WERI-Rb-1 (cell line): ENCODE measurements around the gene IMMP2L.

ENCODE experiments used
- DNase-seq: peaks from one replicate; pipeline ENCODE4 v3.0.0-alpha.2; 2020
- H3K27ac ChIP-seq: fragments of 250-450 bp; sonication (Bioruptor Pico); 2 replicates; pipeline ENCODE4 v1.5.1; 2020; ENCODE audit warnings: mild to moderate bottlenecking, moderate library complexity
- H3K27me3 ChIP-seq: fragments of 250-450 bp; sonication (Bioruptor Pico); 2 replicates; pipeline ENCODE4 v1.5.1; 2021; ENCODE audit warnings: mild to moderate bottlenecking, low read depth, moderate library complexity; ENCODE audit not compliant: insufficient read depth, severe bottlenecking
- H3K36me3 ChIP-seq: fragments of 250-450 bp; sonication (Bioruptor Pico); 2 replicates; pipeline ENCODE4 v1.5.1; 2020; ENCODE audit warnings: mild to moderate bottlenecking, moderate library complexity
- H3K4me3 ChIP-seq: 2 replicates; pipeline ENCODE4 v1.5.1; 2011; ENCODE audit warnings: low read depth, mild to moderate bottlenecking, control low read depth, low read length
- H3K9me3 ChIP-seq: fragments of 250-450 bp; sonication (Bioruptor Pico); 2 replicates; pipeline ENCODE4 v1.5.1; 2021; ENCODE audit warnings: mild to moderate bottlenecking, moderate library complexity; ENCODE audit not compliant: severe bottlenecking
- CTCF ChIP-seq: IDR thresholded peaks from 2 replicates; pipeline ENCODE4 v1.5.1; 2011; ENCODE audit warnings: low read depth, mild to moderate bottlenecking, control low read depth, inconsistent platforms, low read length

IMMP2L gene

GRCh38 chr7:111147708-111148533 lies 414.4 kb downstream of the IMMP2L start:
- H3K4me3 ChIP-seq = no peak overlapping the region
- H3K9me3 ChIP-seq = no peaks in the 10 kb centered on the region
- no peak overlapping the region for H3K27ac ChIP-seq
- no peak for TF ChIP-seq CTCF
- H3K27me3 ChIP-seq = no peaks in the 10 kb centered on the region
- DNase-seq = no peak
- no peaks in the 10 kb centered on the region for H3K36me3 ChIP-seq

- H3K27ac ChIP-seq = no peak overlapping the region
- no peaks in the 10 kb centered on the region for H3K27me3 ChIP-seq
Observed at GRCh38 chr7:111146136-111146535, 416.2 kb downstream of the IMMP2L start.

GRCh38 chr7:111145472-111145871 lies 416.8 kb downstream of the IMMP2L start:
- Histone ChIP-seq H3K27me3 (no peaks in the 10 kb centered on the region), H3K9me3 (no peaks in the 10 kb centered on the region), H3K4me3 (no peak overlapping the region), H3K36me3 (no peaks in the 10 kb centered on the region), H3K27ac (no peak overlapping the region)
- DNase-seq = no peak
- no peak for TF ChIP-seq CTCF

More at GRCh38 chr7:111146136-111146535, 416.2 kb downstream of the IMMP2L start:
- no peaks in the 10 kb centered on the region for H3K36me3 ChIP-seq
- TF ChIP-seq CTCF = no peak
- no peaks in the 10 kb centered on the region for H3K9me3 ChIP-seq
- DNase-seq = no peak
- no peak overlapping the region for H3K4me3 ChIP-seq

GRCh38 chr7:111140091-111140865 lies 422.0 kb downstream of the IMMP2L start:
- Histone ChIP-seq H3K4me3 (no peak overlapping the region), H3K27ac (no peak overlapping the region), H3K36me3 (no peaks in the 10 kb centered on the region), H3K27me3 (no peaks in the 10 kb centered on the region), H3K9me3 (no peaks in the 10 kb centered on the region)
- no peak for DNase-seq
- no peak for TF ChIP-seq CTCF

- DNase-seq = no peak
- Histone ChIP-seq H3K36me3 (no peaks in the 10 kb centered on the region), H3K27ac (no peak overlapping the region), H3K9me3 (no peaks in the 10 kb centered on the region), H3K4me3 (no peak overlapping the region), H3K27me3 (no peaks in the 10 kb centered on the region)
- no peak for TF ChIP-seq CTCF
Observed at GRCh38 chr7:111138586-111138985, 423.7 kb downstream of the IMMP2L start.
